ENCODE measurements around the gene CIROP.
A peak's percentile ranks its signal among the peaks of the same experiment; 100 is the strongest.

The CIROP gene

GRCh38 chr14:23066855-23067744, 37.7 kb downstream of the CIROP start:
- DNase-seq (ENCODE audit: low read depth in 3 of 3) = no peak

DNA sequence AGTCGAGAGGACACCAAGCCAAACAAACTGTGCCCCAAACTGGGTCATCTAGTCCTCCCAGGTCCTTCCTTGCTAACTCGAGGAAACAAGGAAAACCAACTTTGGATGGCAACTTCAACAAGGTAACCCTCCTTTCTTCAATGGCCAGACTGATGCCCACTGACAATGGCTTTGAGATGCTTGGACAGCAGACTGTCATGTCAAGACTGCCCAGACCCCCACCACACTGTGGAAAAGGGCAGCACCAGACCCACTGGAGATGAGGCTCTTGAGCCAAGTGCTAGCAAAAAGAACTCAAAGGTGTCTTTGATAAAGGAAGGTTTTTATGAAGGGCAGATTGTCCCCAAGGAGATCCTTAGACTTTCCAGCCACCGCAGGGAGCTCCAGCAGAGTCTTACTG, 38.4 kb downstream of the CIROP start:
- DNase-seq (ENCODE audit: low read depth in 3 of 3) = no peak

GRCh38 chr14:23063601-23064000, 41.2 kb downstream of the CIROP start:
- no peak for DNase-seq (ENCODE audit: low read depth in 3 of 3)

DNA sequence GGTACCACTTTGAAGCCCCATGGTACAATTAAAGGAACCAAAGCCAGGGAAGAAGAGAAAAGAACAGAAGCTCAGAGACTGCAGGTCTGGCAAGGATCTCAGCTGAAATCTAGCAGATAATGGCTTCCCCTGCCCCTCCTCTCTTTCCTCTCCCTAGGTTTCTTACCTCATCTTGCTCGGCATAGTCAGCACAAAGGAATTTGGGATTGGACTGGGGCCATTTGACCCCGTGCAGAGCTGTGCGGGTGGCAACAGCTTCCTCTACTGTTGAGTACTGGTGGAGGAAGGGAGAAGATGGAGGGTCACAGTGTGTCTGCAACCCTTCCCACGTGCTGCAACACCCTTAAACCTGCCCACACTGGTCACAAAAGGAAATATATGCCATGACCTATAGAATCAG, 42.8 kb downstream of the CIROP start:
- DNase-seq (ENCODE audit: low read depth in 3 of 3) = no peak

DNA sequence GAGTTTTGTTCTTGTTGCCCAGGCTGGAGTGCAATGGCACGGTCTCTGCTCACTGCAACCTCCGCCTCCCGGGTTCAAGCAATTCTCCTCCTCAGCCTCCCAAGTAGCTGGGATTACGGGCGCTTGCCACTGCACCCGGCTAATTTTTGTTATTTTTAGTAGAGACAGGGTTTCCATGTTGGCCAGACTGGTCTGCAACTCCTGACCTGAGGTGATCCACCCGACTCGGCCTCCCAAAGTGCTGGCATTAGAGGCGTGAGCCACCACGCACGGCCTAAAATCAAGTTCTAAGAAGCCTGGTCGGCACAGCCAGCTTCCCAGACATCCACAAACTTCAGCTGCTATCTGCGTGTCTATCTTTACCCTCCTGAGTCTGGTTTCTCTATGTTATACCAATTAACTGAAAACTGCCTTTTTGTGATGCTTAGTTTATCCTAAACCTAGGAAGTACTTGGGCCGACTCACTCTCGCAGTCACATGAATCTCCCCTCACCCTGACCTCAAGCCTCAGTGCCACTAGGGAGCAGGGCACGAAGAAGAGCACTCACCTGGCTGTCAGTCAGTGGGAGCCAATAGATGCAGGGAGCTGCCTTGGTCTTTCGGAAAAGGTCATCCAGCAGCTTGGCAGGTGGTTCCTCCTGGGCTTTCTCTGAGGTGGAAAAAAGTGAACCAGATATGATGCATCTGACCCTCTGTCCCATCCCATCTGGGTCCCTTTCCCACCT, 44.1 kb downstream of the CIROP start:
- no peak for DNase-seq (ENCODE audit: low read depth in 3 of 3)

- DNase-seq (ENCODE audit: low read depth in 3 of 3) = no peak
These were observed 45.9 kb downstream of the CIROP start for GRCh38 chr14:23058654-23059504.

DNA sequence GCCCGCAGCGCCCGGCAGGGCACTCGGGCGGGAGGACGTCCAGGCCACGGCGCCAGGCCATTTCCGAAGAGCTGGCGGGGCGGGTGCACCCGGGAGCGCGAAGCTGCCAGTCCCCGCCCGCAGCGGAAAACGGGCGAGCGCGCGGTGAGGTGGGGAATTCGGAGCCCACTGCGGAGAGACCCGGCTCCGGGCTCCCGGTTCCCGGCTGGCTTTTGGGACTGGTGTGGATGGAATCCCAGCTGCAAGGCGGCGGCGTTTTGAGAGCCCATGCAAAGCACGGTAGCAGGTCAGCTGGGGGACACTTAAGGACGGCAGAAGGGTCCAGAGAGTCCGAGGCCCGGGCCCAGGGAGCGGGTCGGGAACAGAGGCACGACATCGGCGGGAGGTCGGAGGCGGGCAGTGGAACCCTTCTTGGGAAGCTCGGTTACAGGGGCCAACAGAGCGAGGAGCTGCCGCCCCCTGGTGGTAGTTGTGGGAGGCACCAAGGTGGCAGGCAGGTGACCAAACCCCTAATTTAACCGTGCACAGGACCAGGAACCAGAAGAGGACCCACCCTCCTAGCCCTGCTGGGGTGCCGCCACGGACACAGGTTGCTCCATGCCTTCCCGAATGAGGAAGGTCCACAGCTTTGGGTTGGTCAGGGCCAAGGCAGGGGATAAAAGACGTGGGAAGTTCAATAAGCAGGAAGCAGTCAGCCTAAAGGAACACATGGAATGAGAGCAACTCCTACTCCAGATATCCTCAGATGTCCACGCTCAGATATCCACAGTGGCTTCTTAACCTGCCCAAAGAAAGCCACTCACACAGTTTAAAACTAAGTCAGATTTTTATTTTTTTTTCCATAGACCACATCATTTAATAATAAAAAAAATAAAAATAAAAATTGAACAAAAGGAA, 46.8 kb downstream of the CIROP start:
- DNase-seq (ENCODE audit: low read depth in 3 of 3) = peak; percentile 77 to 85 (median 78)

GRCh38 chr14:23056956-23057756, 47.6 kb downstream of the CIROP start, which contains the start of gene CDH24:
CDH24 (minus strand) TSS chr14:23057520; CDS start chr14:23055733, 1,787 bp downstream.
- peak; percentile 49 to 60 (median 55) for DNase-seq (ENCODE audit: low read depth in 3 of 3)

DNA sequence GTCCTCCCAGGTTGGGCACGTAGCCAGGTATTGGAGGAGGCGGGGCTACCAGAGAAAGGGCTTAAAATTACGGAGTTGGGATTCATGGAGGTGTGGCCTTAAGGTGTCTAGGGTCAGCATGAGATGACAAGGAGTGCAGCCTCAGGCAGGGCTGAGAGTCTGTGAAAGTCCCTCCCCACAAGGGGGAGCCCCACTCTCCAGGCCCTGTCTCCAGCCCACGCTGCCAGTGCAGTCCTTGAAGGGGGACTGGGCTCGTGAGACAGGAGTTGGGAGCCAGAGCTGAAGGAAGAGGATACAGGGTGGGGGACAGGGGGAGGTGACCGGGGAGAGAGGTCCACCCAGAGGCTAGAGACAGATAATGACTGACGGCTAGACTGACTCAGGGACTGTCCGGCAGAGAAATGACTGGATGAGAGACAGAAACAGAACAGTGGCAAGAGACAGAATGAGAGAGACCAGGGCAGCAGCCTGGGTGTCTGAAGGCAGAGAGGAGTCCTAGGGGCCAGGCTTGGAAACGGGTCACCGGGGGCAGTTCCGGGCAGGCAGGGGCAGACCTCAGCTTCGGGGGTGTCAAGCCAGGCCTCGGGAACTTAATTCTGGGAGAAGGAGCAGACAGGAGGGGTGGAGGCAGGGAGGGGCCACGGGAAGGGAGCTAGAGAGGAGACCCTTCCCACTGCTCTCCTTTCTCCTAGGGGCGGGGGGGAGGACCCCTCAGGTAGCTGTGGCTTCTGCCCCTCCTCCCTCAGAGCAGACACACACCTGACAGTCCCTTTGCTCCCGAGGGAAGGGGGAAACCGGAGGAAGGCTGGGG, 48.4 kb downstream of the CIROP start:
- peak; percentile 46 to 58 (median 52) for DNase-seq (ENCODE audit: low read depth in 3 of 3)

- DNase-seq (ENCODE audit: low read depth in 3 of 3) = no peak
These were observed 49.1 kb downstream of the CIROP start for GRCh38 chr14:23055621-23056144.

GRCh38 chr14:23055147-23055550, 49.6 kb downstream of the CIROP start:
- DNase-seq (ENCODE audit: low read depth in 3 of 3) = no peak

DNA sequence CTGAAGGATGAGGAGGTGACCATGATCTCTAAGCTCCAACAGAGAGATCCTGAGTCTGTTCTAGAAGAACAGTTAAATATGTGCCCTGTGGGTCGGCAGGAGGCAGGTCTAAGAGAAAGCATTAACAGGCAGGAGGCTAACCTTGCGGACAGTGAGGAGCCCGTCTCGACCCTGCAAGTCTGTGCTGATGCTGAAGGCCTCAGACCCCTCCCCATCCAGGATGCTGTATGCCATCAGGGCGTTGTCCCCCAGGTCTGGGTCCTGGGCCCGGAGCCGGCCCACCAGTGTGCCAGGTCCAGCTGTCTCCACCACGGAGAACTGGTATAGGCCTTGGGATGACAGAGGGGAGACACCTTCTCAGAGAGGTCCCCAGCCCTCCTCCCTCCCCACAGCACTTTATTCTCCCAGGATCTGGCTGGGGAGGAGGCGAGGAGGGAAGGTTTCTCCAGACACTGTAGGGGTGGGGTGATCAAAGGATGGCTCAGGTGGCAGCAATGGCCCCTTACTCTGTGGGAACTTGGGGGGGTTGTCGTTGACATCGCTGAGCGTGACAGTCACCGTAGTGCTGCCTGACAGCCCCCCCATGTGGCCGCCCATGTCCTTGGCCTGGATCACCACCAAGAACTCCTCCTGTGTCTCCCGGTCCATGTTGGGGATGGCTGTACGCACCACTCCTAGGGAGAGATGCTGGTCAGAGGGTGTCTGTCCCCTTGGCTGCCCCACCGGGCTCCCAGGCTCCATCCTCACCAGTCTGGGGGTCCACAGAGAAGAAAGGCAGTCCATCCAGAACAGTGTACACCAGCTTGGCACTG, 50.6 kb downstream of the CIROP start:
- no peak for DNase-seq (ENCODE audit: low read depth in 3 of 3)

DNA sequence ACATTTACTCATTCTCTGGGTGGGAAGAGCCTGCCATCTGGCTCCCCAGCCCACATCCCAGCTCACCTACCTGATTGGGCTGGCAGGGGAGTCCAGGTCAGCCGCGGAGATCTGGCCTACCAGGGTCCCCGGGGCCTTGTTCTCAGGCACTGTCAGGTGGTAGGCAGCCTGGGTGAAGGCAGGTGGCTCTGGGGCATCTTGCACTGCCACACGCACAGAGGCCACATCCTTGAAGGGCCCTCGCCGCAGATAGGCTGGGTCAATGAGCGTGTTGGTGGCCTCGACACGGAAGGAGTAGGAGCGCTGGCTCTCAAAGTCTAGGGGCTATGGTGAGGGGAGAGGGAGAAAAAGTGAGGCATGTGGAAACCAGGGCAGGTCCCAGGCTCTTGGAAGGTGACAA, 51.4 kb downstream of the CIROP start:
- no peak for DNase-seq (ENCODE audit: low read depth in 3 of 3)

- DNase-seq (ENCODE audit: low read depth in 3 of 3) = no peak
These were observed 52.1 kb downstream of the CIROP start for GRCh38 chr14:23052671-23053070.

DNA sequence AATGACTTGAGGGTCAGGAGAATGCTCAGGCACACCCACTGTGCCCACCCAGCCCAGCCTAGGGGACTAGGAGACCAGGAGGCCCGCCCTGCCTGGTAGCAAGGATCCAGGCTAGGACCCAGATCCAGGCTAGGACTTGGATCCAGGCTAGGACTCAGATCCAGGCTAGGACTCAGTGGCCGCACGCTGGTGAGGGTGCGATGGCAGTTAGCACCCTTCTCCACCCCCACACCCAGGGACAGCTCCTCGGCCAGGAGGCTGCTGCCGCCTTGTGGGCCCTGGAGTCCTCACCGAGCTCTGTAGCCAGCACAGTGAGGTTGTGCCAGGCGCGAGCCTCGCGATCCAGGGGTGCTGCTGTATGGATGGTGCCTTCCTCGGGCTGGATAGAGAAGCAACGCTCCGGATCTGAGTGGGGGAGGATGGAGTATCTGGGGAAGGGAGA, 52.6 kb downstream of the CIROP start:
- no peak for DNase-seq (ENCODE audit: low read depth in 3 of 3)

GRCh38 chr14:23051141-23052057, 53.4 kb downstream of the CIROP start:
- no peak for DNase-seq (ENCODE audit: low read depth in 3 of 3)

Data from stimulated activated CD4-positive, alpha-beta T cell treated with anti-CD3 and anti-CD28 coated beads, TNF-alpha, amount 100 ng/mL, for 4 hours (primary cell).